Right lobe of liver (tissue), 4 donors: ENCODE results near the gene HEXB.
"Not testable (repeated sequence)": the region's sequence is repeated elsewhere in the genome, so short reads cannot be mapped to it uniquely, and the experiment has no call there.

Source experiments
- CTCF ChIP-seq, 4 donors: fragments of 200-600 bp in 3 of 4; fragments of 450-650 bp in 1 of 4; IDR thresholded peaks; one replicate each; pipeline versions ENCODE4 v1.5.1 to v1.8.0; 2016 to 2022; ENCODE audit warnings: antibody characterized with exemption in 4 of 4, mild to moderate bottlenecking in 2 of 4
- POLR2A ChIP-seq: fragments of 450-650 bp; IDR thresholded peaks from one replicate; pipeline ENCODE4 v1.6.1; 2017; ENCODE audit warnings: antibody characterized with exemption, mild to moderate bottlenecking
- donor health status: DM: no; HTN: no; CAD: no.
- donor health status: DM: no; HTN: no; CAD: no.
- donor health status: DM: no; HTN: yes; CAD: no.

- not testable (repeated sequence) for TF ChIP-seq CTCF (IDR thresholded peaks at IDR 0.05); POLR2A
Observed at GRCh38 chr5:74748742-74749141, 63.7 kb downstream of the HEXB start.
